Spleen (tissue), 11 donors: Measurements from ENCODE around the gene FAS. TPM values are rescaled to one million over a fixed set of nuclear protein-coding genes. Genes with fewer than 3 reads are reported as not detected.

Source experiments
- DNase-seq: peaks from one replicate; pipeline ENCODE4 v3.0.0-alpha.2; 2020
- H3K27ac ChIP-seq, 8 donors: fragments of 200-600 bp; sonication (generic) in 7 of 8; 1 replicate in 4 of 8; 2 replicates in 4 of 8; pipeline versions ENCODE4 v1.5.0 to v1.8.0; 2016 to 2021; ENCODE audit warnings: inconsistent platforms in 4 of 8, mild to moderate bottlenecking in 4 of 8, moderate library complexity in 1 of 8
- H3K27me3 ChIP-seq, 7 donors: fragments of 200-600 bp; sonication (generic) in 6 of 7; replicated peaks in 1 of 7; 1 replicate in 4 of 7; 2 replicates in 3 of 7; pipeline versions ENCODE4 v1.5.0 to v1.8.0; 2016 to 2021; ENCODE audit warnings: inconsistent platforms in 3 of 7, mild to moderate bottlenecking in 1 of 7
- H3K36me3 ChIP-seq, 6 donors: fragments of 200-600 bp; sonication (generic) in 5 of 6; 1 replicate in 4 of 6; 2 replicates in 2 of 6; pipeline versions ENCODE4 v1.5.0 to v1.8.0; 2016 to 2021; ENCODE audit warnings: inconsistent platforms in 2 of 6
- H3K4me1 ChIP-seq, 6 donors: fragments of 200-600 bp; sonication (generic) in 5 of 6; 1 replicate in 3 of 6; 2 replicates in 3 of 6; pipeline versions ENCODE4 v1.5.0 to v1.8.0; 2016 to 2021; ENCODE audit warnings: inconsistent platforms in 3 of 6
- H3K4me3 ChIP-seq, 8 donors: fragments of 200-600 bp; sonication (generic) in 7 of 8; 1 replicate in 4 of 8; 2 replicates in 4 of 8; pipeline versions ENCODE4 v1.5.0 to v1.8.0; 2016 to 2021; ENCODE audit warnings: inconsistent platforms in 4 of 8, mild to moderate bottlenecking in 4 of 8, moderate library complexity in 2 of 8
- H3K9me3 ChIP-seq, 8 donors: fragments of 200-600 bp; sonication (generic) in 7 of 8; 1 replicate in 4 of 8; 2 replicates in 4 of 8; pipeline versions ENCODE4 v1.5.0 to v1.8.0; 2016 to 2021; ENCODE audit warnings: inconsistent platforms in 4 of 8
- POLR2A ChIP-seq, 3 donors: fragments of 450-650 bp; IDR thresholded peaks; one replicate each; pipeline ENCODE4 v1.5.1; 2017; ENCODE audit warnings: antibody characterized with exemption in 3 of 3, mild to moderate bottlenecking in 1 of 3
- POLR2AphosphoS5 ChIP-seq, 3 donors: sonication (generic); formaldehyde crosslinking; IDR thresholded peaks; one replicate each; pipeline ENCODE4 v1.5.1; 2017; ENCODE audit warnings: antibody characterized with exemption in 3 of 3
- WGBS, 5 donors: extraction: QIAGEN DNeasy Blood & Tissue Kit in 3 of 5; methylation state at CpG; one replicate each; pipeline versions ENCODE4 v1.1.5 to v1.1.7; 2013 to 2018; 5-methylcytosine and 5-hydroxymethylcytosine counted together
- intact Hi-C: fragments of 100-400 bp; cut with DNase I; formaldehyde crosslinking; loops from one replicate; pipeline ENCODE4 v1.15.0; 2023; ENCODE audit warnings: low total_unique reads
- polyA plus RNA-seq, 3 donors: library from polyadenylated mRNA; stranded (reverse); fragments of 200-250 nt; gene quantifications; one replicate each; pipeline ENCODE4 v1.2.1, GENCODE V29; 2013
- total RNA-seq, 7 donors: library from RNA; depleted of rRNA in 3 of 7; stranded (reverse); fragments of >200 nt in 3 of 7; fragmentation: NEBNext Ultra II Directional in 4 of 7; extraction: Animal tissue kit (Norgen Biotek cat#: 25700) in 4 of 7; gene quantifications; one replicate each; pipeline versions ENCODE4 v1.1.0 to v1.2.1, GENCODE V29; 2016 to 2021
- TF ChIP-seq, protein P1 (sequence below), 11 experiments: fragments of 200-600 bp in 7 of 11; fragments of 450-650 bp in 4 of 11; sonication (generic) in 4 of 11; IDR thresholded peaks in 8 of 11; conservative IDR thresholded peaks in 3 of 11; 1 replicate in 7 of 11; 2 replicates in 4 of 11; pipeline versions ENCODE4 v1.4.0 to v1.8.0; 2016 to 2021; ENCODE audit warnings: antibody characterized with exemption in 11 of 11, inconsistent platforms in 4 of 11, mild to moderate bottlenecking in 1 of 11
- donor health status: healthy with polysubstance abuse.
- donor health status: DM: no; HTN: no; CAD: no; lungs with moderate emphysema.
- donor health status: DM: no; HTN: no; CAD: no.
- donor health status: Bipolar disorder and iron deficiency.
- donor health status: healthy.
- donor health status: DM: no; HTN: no; CAD: no.
- donor health status: DM: yes; HTN: yes; CAD: no.

Gene FAS
- total and polyA plus RNA-seq, 10 donors, result 7.6 to 50.6 (median 30.6) TPM

DNA sequence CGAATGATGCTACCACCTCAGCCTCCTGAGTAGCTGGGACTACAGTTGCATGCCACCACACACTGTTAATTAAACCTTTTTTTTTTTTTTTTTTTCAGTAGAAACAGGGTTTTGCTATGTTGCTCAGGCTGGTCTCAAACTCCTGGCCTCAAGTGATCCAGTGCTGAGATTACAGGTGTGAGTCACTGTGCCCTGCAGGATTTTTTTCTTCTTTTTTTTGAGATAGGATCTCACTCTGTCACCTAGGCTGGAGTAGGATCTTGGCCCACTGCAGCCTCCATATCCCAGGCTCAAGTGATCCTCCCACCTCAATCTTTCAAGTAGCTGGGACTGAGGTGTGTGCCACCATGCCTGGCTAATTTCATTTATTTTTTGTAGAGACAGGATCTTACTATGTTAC lies 44.4 kb upstream of the FAS start:
- Histone ChIP-seq H3K4me1 (peaks cover 0 to 35% (median 16%) of the 10 kb centered on the region in 6 donors), H3K27me3 (no peaks in the 10 kb centered on the region), H3K36me3 (peaks cover 0 to 41% (median 4%) of the 10 kb centered on the region in 6 donors), H3K4me3 (no peak overlapping the region), H3K27ac (no peak overlapping the region), H3K9me3 (no peaks in the 10 kb centered on the region)
- intact Hi-C loops, result no loop called here
- no peak for TF ChIP-seq POLR2AphosphoS5 (IDR thresholded peaks at IDR 0.05)
- TF ChIP-seq, protein P1, sequence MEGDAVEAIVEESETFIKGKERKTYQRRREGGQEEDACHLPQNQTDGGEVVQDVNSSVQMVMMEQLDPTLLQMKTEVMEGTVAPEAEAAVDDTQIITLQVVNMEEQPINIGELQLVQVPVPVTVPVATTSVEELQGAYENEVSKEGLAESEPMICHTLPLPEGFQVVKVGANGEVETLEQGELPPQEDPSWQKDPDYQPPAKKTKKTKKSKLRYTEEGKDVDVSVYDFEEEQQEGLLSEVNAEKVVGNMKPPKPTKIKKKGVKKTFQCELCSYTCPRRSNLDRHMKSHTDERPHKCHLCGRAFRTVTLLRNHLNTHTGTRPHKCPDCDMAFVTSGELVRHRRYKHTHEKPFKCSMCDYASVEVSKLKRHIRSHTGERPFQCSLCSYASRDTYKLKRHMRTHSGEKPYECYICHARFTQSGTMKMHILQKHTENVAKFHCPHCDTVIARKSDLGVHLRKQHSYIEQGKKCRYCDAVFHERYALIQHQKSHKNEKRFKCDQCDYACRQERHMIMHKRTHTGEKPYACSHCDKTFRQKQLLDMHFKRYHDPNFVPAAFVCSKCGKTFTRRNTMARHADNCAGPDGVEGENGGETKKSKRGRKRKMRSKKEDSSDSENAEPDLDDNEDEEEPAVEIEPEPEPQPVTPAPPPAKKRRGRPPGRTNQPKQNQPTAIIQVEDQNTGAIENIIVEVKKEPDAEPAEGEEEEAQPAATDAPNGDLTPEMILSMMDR (IDR thresholded peaks at IDR 0.05 in 8 of 11, conservative IDR thresholded peaks at IDR 0.05 in 3 of 11), result no peak
- TF ChIP-seq POLR2A (IDR thresholded peaks at IDR 0.05), result no peak
- WGBS, 5 donors, result 86 to 100% (median 94%) methylated on average over 1 of the region's 1 CpG
- DNase-seq, result no peak

DNA sequence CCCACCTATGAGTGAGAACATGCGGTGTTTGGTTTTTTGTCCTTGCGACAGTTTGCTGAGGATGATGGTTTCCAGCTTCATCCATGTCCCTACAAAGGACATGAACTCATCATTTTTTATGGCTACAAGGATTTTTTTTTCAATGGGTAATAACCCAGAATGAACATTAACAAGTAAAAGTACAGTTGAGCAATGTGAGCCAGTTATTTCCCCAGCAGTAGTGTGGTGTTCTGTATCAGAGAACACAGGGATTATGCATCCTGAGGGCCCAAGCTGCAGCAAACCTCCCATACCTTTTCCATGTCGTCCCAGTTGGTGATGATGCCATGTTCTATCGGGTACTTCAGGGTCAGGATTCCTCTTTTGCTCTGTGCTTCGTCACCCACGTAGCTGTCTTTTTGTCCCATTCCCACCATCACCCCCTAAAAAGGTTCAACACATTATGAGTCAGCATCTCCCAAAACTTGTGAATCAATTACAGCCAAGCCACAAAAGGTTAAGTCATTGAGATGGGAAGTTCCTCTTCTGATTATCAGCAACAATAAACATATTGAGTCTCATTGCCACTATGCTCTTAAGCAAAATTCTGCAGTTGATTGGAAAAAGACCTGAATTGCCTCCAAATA lies 43.5 kb upstream of the FAS start:
- no peaks in the 10 kb centered on the region for H3K27me3 ChIP-seq
- no peaks in the 10 kb centered on the region for H3K9me3 ChIP-seq
- H3K4me1 ChIP-seq, result peaks cover 0 to 35% (median 16%) of the 10 kb centered on the region in 6 donors
- no peak for DNase-seq
- no peak overlapping the region for H3K4me3 ChIP-seq
- TF ChIP-seq, protein P1 (IDR thresholded peaks at IDR 0.05 in 8 of 11, conservative IDR thresholded peaks at IDR 0.05 in 3 of 11), result no peak
- TF ChIP-seq POLR2AphosphoS5 (IDR thresholded peaks at IDR 0.05), result no peak
- TF ChIP-seq POLR2A (IDR thresholded peaks at IDR 0.05), result no peak
- peaks cover 0 to 32% (median 2%) of the 10 kb centered on the region in 6 donors for H3K36me3 ChIP-seq
- intact Hi-C loops, result no loop called here
- no peak overlapping the region for H3K27ac ChIP-seq
- WGBS, 5 donors, result 78 to 92% (median 88%) methylated on average over 5 to 6 of the region's 6 CpGs

DNA sequence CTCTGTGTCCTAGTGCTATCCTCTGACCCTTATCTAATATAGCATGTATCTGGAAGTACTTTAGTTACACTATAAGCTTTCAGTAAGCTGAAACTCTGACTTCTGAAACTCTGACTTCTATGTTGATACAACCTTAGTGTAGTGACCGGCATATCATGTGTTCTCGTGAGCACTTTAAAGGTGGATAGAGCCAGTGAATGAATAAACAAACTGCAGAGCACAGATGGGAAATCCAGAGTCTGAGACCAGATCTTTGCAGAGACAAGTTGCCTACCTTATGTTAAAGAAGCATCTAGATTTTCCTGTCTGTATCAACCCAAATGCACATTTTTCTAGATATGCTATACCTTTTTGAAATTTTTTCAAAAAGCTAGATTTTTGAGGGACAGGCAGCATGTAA lies 41.5 kb upstream of the FAS start:
- DNase-seq, result no peak
- Histone ChIP-seq H3K4me3 (peak overlapping the region in 4 of 8 donors; percentile 13 to 36 (median 27)), H3K9me3 (no peaks in the 10 kb centered on the region), H3K27me3 (no peaks in the 10 kb centered on the region), H3K4me1 (peaks cover 0 to 24% (median 13%) of the 10 kb centered on the region in 6 donors), H3K36me3 (peaks cover 0 to 12% (median 0%) of the 10 kb centered on the region in 6 donors), H3K27ac (peak overlapping the region in 3 of 8 donors; percentile 28 to 77 (median 58))
- intact Hi-C loops, result no loop called here
- WGBS, 5 donors, result 78 to 96% (median 91%) methylated on average over 2 of the region's 2 CpGs
- TF ChIP-seq, protein P1 (IDR thresholded peaks at IDR 0.05 in 8 of 11, conservative IDR thresholded peaks at IDR 0.05 in 3 of 11), result no peak
- TF ChIP-seq POLR2AphosphoS5 (IDR thresholded peaks at IDR 0.05) (no peak), POLR2A (IDR thresholded peaks at IDR 0.05) (no peak)

DNA sequence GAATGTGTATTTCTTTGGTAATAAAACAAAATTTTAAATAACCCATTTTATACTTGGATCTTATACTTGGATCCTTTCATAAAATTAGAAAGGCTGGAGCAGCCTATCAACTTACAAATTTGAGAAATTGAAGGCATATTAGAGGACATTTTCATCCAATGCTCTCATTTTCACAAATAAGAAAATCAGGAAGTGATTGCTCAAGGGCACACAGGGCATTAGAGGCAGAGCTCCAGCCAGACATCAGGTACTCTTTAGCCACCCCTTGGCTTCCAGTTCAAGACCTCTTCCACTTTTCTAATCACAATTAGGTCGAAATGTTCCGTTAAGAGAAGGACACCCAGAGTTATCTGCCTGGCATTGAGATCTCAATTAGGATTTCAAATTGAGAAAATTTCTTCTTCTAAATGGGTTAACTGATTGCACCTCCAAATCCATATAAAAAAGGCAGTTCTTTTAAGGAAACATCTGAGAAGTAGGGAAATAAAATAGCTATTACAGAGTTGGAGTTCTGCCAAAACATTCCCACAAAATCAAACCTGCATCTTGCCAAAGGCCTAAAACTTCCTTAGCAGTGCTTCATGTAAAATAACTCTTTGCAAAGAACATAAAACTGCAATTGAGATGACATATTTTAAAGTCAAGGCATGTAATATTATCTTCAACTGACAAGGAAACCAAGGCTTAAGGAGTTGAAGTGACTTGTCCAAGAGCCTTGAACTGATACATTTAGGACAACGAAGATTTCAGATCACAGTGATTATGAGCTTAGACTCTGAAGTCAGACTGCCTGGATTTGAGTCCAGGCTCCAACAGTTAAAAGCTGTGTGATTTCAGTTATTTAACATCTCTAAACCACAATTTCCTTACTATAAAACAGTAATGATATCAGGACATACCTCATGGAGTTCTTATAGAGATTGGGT lies 40.4 kb upstream of the FAS start:
- no peaks in the 10 kb centered on the region for H3K9me3 ChIP-seq
- peak overlapping the region in 6 of 8 donors; percentile 58 to 77 (median 69) for H3K27ac ChIP-seq
- DNase-seq, result no peak
- peaks cover 0 to 13% (median 2%) of the 10 kb centered on the region in 6 donors for H3K4me1 ChIP-seq
- no peaks in the 10 kb centered on the region for H3K27me3 ChIP-seq
- peaks cover 0 to 11% (median 0%) of the 10 kb centered on the region in 6 donors for H3K36me3 ChIP-seq
- intact Hi-C loops, result no loop called here
- no peak for TF ChIP-seq POLR2A (IDR thresholded peaks at IDR 0.05)
- TF ChIP-seq, protein P1 (IDR thresholded peaks at IDR 0.05 in 8 of 11, conservative IDR thresholded peaks at IDR 0.05 in 3 of 11), result no peak
- TF ChIP-seq POLR2AphosphoS5 (IDR thresholded peaks at IDR 0.05), result no peak
- H3K4me3 ChIP-seq, result peak overlapping the region in 6 of 8 donors; percentile 2 to 48 (median 26)
- WGBS, 5 donors, result 55 to 80% (median 60%) methylated on average over 3 of the region's 3 CpGs
